22Rv1 (cell line): Measurements from ENCODE around the gene LIMS4.
"Not testable (repeated sequence)": the region's sequence is repeated elsewhere in the genome, so short reads cannot be mapped to it uniquely, and the experiment has no call there.

ENCODE experiments used
- ZFX ChIP-seq: fragments of 450-650 bp; IDR thresholded peaks from 2 replicates; pipeline ENCODE4 v1.6.1; 2017; ENCODE audit warnings: antibody characterized with exemption, borderline replicate concordance
- TF ChIP-seq, protein P1 (sequence below): fragments of 450-650 bp; IDR thresholded peaks from 2 replicates; pipeline ENCODE4 v1.5.1; 2017; ENCODE audit warnings: mild to moderate bottlenecking

- TF ChIP-seq, protein P1, sequence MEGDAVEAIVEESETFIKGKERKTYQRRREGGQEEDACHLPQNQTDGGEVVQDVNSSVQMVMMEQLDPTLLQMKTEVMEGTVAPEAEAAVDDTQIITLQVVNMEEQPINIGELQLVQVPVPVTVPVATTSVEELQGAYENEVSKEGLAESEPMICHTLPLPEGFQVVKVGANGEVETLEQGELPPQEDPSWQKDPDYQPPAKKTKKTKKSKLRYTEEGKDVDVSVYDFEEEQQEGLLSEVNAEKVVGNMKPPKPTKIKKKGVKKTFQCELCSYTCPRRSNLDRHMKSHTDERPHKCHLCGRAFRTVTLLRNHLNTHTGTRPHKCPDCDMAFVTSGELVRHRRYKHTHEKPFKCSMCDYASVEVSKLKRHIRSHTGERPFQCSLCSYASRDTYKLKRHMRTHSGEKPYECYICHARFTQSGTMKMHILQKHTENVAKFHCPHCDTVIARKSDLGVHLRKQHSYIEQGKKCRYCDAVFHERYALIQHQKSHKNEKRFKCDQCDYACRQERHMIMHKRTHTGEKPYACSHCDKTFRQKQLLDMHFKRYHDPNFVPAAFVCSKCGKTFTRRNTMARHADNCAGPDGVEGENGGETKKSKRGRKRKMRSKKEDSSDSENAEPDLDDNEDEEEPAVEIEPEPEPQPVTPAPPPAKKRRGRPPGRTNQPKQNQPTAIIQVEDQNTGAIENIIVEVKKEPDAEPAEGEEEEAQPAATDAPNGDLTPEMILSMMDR, result not testable (repeated sequence)
- TF ChIP-seq ZFX, result not testable (repeated sequence)
Measured at GRCh38 chr2:110494488-110494887, 21.9 kb upstream of the LIMS4 start.
